ENCODE measurements around the gene BAD. TPM values are rescaled to one million over a fixed set of nuclear protein-coding genes. Genes with fewer than 3 reads are reported as not detected.

Gene BAD
- total and polyA plus RNA-seq, 2 of the 13 experiments (the other 11 are each of a cell fraction or from before 2014, with no cell fraction given) = 17.9 to 28.5 TPM

- TF ChIP-seq THAP9 (CRISPR knock-in tag; IDR thresholded peaks at IDR 0.05; ENCODE audit: borderline replicate concordance) (no peak), ZNF431 (CRISPR knock-in tag; IDR thresholded peaks at IDR 0.05; ENCODE audit: borderline replicate concordance, low read depth) (no peak), ATF6 (CRISPR knock-in tag; conservative IDR thresholded peaks at IDR 0.05) (no peak), KDM2A (CRISPR knock-in tag; IDR thresholded peaks at IDR 0.05; ENCODE audit: borderline replicate concordance, low read depth) (peak; percentile 7), AGO2 (optimal IDR thresholded peaks at IDR 0.05; ENCODE audit: low read depth, low read length) (peak; percentile 63), SKIL (CRISPR knock-in tag; IDR thresholded peaks at IDR 0.05; ENCODE audit: borderline replicate concordance) (no peak), YY1 (IDR thresholded peaks at IDR 0.05; ENCODE audit: insufficient read depth, insufficient replicate concordance, low read depth, low read length) (peak; percentile 97), SMARCC2 (IDR thresholded peaks at IDR 0.05) (no peak), TSC22D2 (CRISPR knock-in tag; IDR thresholded peaks at IDR 0.05; ENCODE audit: borderline replicate concordance) (no peak), ZSCAN21 (CRISPR knock-in tag; IDR thresholded peaks at IDR 0.05; ENCODE audit: borderline replicate concordance) (0 out of 2 replicates have a peak, but pooled peaks have one; percentile 14), AKAP8 (CRISPR knock-in tag; IDR thresholded peaks at IDR 0.05) (0 out of 2 replicates have a peak, but pooled peaks have one; percentile 66), SNAI1 (CRISPR knock-in tag; IDR thresholded peaks at IDR 0.05; ENCODE audit: borderline replicate concordance) (no peak), ZNF20 (CRISPR knock-in tag; IDR thresholded peaks at IDR 0.05) (no peak), ZNF724P (CRISPR knock-in tag; IDR thresholded peaks at IDR 0.05; ENCODE audit: borderline replicate concordance) (no peak; the same call in 1 of the 2 replicates), NFE2 (CRISPR knock-in tag; IDR thresholded peaks at IDR 0.05) (no peak), RNF2 (conservative IDR thresholded peaks at IDR 0.05; ENCODE audit: low read depth) (no peak)
- TF ChIP-seq, protein P1, sequence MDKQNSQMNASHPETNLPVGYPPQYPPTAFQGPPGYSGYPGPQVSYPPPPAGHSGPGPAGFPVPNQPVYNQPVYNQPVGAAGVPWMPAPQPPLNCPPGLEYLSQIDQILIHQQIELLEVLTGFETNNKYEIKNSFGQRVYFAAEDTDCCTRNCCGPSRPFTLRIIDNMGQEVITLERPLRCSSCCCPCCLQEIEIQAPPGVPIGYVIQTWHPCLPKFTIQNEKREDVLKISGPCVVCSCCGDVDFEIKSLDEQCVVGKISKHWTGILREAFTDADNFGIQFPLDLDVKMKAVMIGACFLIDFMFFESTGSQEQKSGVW (CRISPR knock-in tag; IDR thresholded peaks at IDR 0.05; ENCODE audit: borderline replicate concordance) = no peak
- TF ChIP-seq, protein P2, sequence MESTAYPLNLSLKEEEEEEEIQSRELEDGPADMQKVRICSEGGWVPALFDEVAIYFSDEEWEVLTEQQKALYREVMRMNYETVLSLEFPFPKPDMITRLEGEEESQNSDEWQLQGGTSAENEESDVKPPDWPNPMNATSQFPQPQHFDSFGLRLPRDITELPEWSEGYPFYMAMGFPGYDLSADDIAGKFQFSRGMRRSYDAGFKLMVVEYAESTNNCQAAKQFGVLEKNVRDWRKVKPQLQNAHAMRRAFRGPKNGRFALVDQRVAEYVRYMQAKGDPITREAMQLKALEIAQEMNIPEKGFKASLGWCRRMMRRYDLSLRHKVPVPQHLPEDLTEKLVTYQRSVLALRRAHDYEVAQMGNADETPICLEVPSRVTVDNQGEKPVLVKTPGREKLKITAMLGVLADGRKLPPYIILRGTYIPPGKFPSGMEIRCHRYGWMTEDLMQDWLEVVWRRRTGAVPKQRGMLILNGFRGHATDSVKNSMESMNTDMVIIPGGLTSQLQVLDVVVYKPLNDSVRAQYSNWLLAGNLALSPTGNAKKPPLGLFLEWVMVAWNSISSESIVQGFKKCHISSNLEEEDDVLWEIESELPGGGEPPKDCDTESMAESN (CRISPR knock-in tag; conservative IDR thresholded peaks at IDR 0.05) = no peak
Measured at GRCh38 chr11:64284962-64285884, 758 bp upstream of the BAD start, which contains the start of gene GPR137 (continued).
